Measurements from ENCODE around the gene FAM163B.

- TF ChIP-seq CTCF (IDR thresholded peaks at IDR 0.05) (no peak), POLR2A (IDR thresholded peaks at IDR 0.05) (no peak)
Measured at GRCh38 chr9:133601746-133602145, 7.4 kb downstream of the FAM163B start.
